ENCODE data around the gene EEPD1.

DNA sequence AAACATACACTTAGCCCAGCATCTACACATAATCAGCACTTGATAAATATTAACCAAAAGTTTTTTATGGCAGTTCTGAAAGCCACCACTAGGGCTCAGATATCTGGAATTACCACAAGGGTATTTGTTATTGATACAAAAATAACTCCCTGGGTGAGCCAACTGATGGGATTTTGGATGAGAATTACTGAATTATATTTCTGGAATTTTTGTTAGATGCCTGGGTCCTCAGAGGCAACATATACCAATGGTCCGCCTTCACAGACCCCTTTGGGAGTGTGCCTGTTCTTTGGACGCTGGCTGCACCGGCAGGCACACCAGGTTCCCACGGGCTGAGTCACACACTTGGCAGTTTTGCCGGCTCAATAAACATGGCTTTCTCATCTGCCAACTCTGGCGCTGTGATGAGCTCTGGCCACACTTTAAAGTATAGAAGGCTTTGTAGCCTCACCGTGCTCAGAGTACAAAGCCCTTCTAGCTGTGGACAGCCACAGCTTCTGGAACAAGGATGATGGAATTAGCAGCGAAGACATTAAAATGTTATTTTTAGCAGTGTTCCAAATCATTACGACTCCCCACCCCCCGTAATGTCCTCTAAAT lies 24.5 kb upstream of the EEPD1 start:
- TF ChIP-seq CTCF (IDR thresholded peaks at IDR 0.05) (peak; percentile 68), EZH2 (IDR thresholded peaks at IDR 0.05) (no peak), EZH2phosphoT487 (IDR thresholded peaks at IDR 0.05) (no peak)

Data from neural progenitor cell (in vitro differentiated cells).